Measurements from ENCODE around the gene FAM9C.

DNA sequence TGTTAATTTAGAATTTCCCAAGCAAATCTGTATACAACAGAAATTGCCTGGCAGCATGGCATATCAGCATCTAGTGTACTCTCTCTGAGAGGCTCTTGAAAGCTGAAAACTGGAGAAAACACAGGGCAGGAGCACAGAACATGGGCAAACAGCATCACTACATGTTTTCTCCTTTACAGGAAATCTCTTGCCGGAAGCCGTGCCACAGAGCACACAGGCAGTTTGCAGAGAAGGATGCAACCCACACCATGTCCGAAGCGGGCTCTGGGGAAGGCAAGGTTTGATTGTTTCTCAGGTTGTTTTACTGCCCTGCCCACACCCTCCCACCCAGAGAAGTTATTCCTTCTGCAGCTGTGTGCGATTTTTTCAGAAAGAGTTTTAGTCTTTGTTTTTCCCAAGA lies 41.1 kb upstream of the FAM9C start:
- TF ChIP-seq, protein P1, sequence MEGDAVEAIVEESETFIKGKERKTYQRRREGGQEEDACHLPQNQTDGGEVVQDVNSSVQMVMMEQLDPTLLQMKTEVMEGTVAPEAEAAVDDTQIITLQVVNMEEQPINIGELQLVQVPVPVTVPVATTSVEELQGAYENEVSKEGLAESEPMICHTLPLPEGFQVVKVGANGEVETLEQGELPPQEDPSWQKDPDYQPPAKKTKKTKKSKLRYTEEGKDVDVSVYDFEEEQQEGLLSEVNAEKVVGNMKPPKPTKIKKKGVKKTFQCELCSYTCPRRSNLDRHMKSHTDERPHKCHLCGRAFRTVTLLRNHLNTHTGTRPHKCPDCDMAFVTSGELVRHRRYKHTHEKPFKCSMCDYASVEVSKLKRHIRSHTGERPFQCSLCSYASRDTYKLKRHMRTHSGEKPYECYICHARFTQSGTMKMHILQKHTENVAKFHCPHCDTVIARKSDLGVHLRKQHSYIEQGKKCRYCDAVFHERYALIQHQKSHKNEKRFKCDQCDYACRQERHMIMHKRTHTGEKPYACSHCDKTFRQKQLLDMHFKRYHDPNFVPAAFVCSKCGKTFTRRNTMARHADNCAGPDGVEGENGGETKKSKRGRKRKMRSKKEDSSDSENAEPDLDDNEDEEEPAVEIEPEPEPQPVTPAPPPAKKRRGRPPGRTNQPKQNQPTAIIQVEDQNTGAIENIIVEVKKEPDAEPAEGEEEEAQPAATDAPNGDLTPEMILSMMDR (IDR thresholded peaks at IDR 0.05 in 2 of 3, conservative IDR thresholded peaks at IDR 0.05 in 1 of 3; ENCODE audit: borderline replicate concordance in 1 of 3, insufficient read depth in 1 of 3, low read depth in 2 of 3, low read length in 2 of 3), result no peak
- TF ChIP-seq, protein P2, sequence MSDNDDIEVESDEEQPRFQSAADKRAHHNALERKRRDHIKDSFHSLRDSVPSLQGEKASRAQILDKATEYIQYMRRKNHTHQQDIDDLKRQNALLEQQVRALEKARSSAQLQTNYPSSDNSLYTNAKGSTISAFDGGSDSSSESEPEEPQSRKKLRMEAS (IDR thresholded peaks at IDR 0.05), result no peak
- no peak for TF ChIP-seq POLR2A (IDR thresholded peaks at IDR 0.05; ENCODE audit: borderline replicate concordance, extremely low read depth, insufficient read depth, insufficient read length)
- TF ChIP-seq, protein P3, sequence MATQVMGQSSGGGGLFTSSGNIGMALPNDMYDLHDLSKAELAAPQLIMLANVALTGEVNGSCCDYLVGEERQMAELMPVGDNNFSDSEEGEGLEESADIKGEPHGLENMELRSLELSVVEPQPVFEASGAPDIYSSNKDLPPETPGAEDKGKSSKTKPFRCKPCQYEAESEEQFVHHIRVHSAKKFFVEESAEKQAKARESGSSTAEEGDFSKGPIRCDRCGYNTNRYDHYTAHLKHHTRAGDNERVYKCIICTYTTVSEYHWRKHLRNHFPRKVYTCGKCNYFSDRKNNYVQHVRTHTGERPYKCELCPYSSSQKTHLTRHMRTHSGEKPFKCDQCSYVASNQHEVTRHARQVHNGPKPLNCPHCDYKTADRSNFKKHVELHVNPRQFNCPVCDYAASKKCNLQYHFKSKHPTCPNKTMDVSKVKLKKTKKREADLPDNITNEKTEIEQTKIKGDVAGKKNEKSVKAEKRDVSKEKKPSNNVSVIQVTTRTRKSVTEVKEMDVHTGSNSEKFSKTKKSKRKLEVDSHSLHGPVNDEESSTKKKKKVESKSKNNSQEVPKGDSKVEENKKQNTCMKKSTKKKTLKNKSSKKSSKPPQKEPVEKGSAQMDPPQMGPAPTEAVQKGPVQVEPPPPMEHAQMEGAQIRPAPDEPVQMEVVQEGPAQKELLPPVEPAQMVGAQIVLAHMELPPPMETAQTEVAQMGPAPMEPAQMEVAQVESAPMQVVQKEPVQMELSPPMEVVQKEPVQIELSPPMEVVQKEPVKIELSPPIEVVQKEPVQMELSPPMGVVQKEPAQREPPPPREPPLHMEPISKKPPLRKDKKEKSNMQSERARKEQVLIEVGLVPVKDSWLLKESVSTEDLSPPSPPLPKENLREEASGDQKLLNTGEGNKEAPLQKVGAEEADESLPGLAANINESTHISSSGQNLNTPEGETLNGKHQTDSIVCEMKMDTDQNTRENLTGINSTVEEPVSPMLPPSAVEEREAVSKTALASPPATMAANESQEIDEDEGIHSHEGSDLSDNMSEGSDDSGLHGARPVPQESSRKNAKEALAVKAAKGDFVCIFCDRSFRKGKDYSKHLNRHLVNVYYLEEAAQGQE (IDR thresholded peaks at IDR 0.05; ENCODE audit: low read depth), result no peak
- TF ChIP-seq FOSL1 (IDR thresholded peaks at IDR 0.05; ENCODE audit: low read depth), result no peak
- TF ChIP-seq RAD21 (IDR thresholded peaks at IDR 0.05; ENCODE audit: low read depth), result no peak
- no peak for TF ChIP-seq JUND (IDR thresholded peaks at IDR 0.05)
- TF ChIP-seq SP1 (IDR thresholded peaks at IDR 0.05; ENCODE audit: low read depth), result no peak
- TF ChIP-seq, protein P4, sequence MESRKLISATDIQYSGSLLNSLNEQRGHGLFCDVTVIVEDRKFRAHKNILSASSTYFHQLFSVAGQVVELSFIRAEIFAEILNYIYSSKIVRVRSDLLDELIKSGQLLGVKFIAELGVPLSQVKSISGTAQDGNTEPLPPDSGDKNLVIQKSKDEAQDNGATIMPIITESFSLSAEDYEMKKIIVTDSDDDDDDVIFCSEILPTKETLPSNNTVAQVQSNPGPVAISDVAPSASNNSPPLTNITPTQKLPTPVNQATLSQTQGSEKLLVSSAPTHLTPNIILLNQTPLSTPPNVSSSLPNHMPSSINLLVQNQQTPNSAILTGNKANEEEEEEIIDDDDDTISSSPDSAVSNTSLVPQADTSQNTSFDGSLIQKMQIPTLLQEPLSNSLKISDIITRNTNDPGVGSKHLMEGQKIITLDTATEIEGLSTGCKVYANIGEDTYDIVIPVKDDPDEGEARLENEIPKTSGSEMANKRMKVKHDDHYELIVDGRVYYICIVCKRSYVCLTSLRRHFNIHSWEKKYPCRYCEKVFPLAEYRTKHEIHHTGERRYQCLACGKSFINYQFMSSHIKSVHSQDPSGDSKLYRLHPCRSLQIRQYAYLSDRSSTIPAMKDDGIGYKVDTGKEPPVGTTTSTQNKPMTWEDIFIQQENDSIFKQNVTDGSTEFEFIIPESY (IDR thresholded peaks at IDR 0.05; ENCODE audit: extremely low read depth, insufficient replicate concordance, low read length), result no peak
- no peak for TF ChIP-seq EZH2 (IDR thresholded peaks at IDR 0.05)
- TF ChIP-seq ZNF274 (IDR thresholded peaks at IDR 0.05; ENCODE audit: low read depth, low read length), result no peak
- TF ChIP-seq YY1 (IDR thresholded peaks at IDR 0.05; ENCODE audit: extremely low read depth, insufficient replicate concordance, low read depth, low read length), result no peak
- no peak for TF ChIP-seq EZH2phosphoT487 (IDR thresholded peaks at IDR 0.05; ENCODE audit: borderline replicate concordance)
